NOMO-1 treated with DMSO at 0.1 percent for 48 hours (cell line): ENCODE data around the gene KCNK1.
"Not testable (repeated sequence)": the region's sequence is repeated elsewhere in the genome, so short reads cannot be mapped to it uniquely, and the experiment has no call there.

Experiments used
- DNase-seq: peaks from one replicate; lab custom pipeline; 2025; ENCODE audit not compliant: unreplicated experiment; lab: John Stamatoyannopoulos, UW

Gene KCNK1

GRCh38 chr1:233664804-233665574 lies 51.1 kb downstream of the KCNK1 start:
- no peak for DNase-seq

- DNase-seq, result no peak
These were observed 51.8 kb downstream of the KCNK1 start for GRCh38 chr1:233665575-233666270.

GRCh38 chr1:233667741-233668140 lies 53.8 kb downstream of the KCNK1 start:
- no peak for DNase-seq

- no peak for DNase-seq
These were observed 54.3 kb downstream of the KCNK1 start for GRCh38 chr1:233668146-233668724.

GRCh38 chr1:233668725-233669294 lies 54.9 kb downstream of the KCNK1 start:
- no peak for DNase-seq

GRCh38 chr1:233670363-233670762 lies 56.5 kb downstream of the KCNK1 start:
- not testable (repeated sequence) for DNase-seq

- no peak for DNase-seq
These were observed 57.4 kb downstream of the KCNK1 start for GRCh38 chr1:233671286-233671685.

GRCh38 chr1:233672732-233673131 lies 58.8 kb downstream of the KCNK1 start:
- DNase-seq, result no peak

GRCh38 chr1:233673261-233673946 lies 59.5 kb downstream of the KCNK1 start:
- peak; percentile 89 for DNase-seq

- peak; percentile 16 for DNase-seq
These were observed 60.1 kb downstream of the KCNK1 start for GRCh38 chr1:233673947-233674431.

- DNase-seq, result no peak
These were observed 61.5 kb downstream of the KCNK1 start for GRCh38 chr1:233675446-233675845.

- no peak for DNase-seq
These were observed 62.0 kb downstream of the KCNK1 start for GRCh38 chr1:233675893-233676292.

- no peak for DNase-seq
These were observed 63.9 kb downstream of the KCNK1 start for GRCh38 chr1:233677690-233678354.

GRCh38 chr1:233679030-233679429 lies 65.1 kb downstream of the KCNK1 start:
- no peak for DNase-seq

- no peak for DNase-seq
These were observed 65.9 kb downstream of the KCNK1 start for GRCh38 chr1:233679591-233680373.

- no peak for DNase-seq
These were observed 67.4 kb downstream of the KCNK1 start for GRCh38 chr1:233681285-233681684.

- DNase-seq, result not testable (repeated sequence)
These were observed 72.7 kb downstream of the KCNK1 start for GRCh38 chr1:233686653-233687052.

- DNase-seq, result no peak
These were observed 75.3 kb downstream of the KCNK1 start for GRCh38 chr1:233689017-233689747.

- no peak for DNase-seq
These were observed 75.9 kb downstream of the KCNK1 start for GRCh38 chr1:233689748-233690254.
